Cardiac muscle cell (in vitro differentiated cells and primary cell): ENCODE measurements around the gene AUTS2. TPM values are rescaled to one million over a fixed set of nuclear protein-coding genes. Genes with fewer than 3 reads are reported as not detected.

Experiments used
- DNase-seq, 2 donors: peaks; one replicate each; pipeline versions ENCODE4 v3.0.0 to v3.0.0-alpha.2; 2010 to 2017; ENCODE audit warnings: low read depth in 1 of 2, low spot score in 1 of 2
- H3K27ac ChIP-seq: fragments of 200-600 bp; sonication (generic); 2 replicates; pipeline ENCODE4 v1.5.1; 2016
- H3K27me3 ChIP-seq: fragments of 200-600 bp; sonication (generic); 2 replicates; pipeline ENCODE4 v1.6.0; 2016; ENCODE audit warnings: control low read depth
- H3K36me3 ChIP-seq: fragments of 200-600 bp; sonication (generic); 2 replicates; pipeline ENCODE4 v1.5.1; 2016; ENCODE audit warnings: control low read depth
- H3K4me1 ChIP-seq: fragments of 200-600 bp; sonication (generic); 2 replicates; pipeline ENCODE4 v1.8.1; 2017; ENCODE audit warnings: low read depth, mild to moderate bottlenecking, mixed run types
- H3K4me3 ChIP-seq: fragments of 200-600 bp; sonication (generic); 2 replicates; pipeline ENCODE4 v1.5.1; 2016; ENCODE audit warnings: mild to moderate bottlenecking
- H3K9me3 ChIP-seq: fragments of 200-600 bp; sonication (generic); 2 replicates; pipeline ENCODE4 v1.5.1; 2017; ENCODE audit warnings: low read depth, mild to moderate bottlenecking, control low read depth
- polyA plus RNA-seq: library from polyadenylated mRNA; unstranded; fragments of >200 nt; fragmentation: Nextera tagmentation; extraction: Ambion mirVana; gene quantifications from 2 replicates; pipeline ENCODE4 v1.2.1, GENCODE V29; 2016
- total RNA-seq: library from RNA; depleted of rRNA; stranded (reverse); fragments of >200 nt; gene quantifications from 2 replicates; pipeline ENCODE4 v1.2.3, GENCODE V29; 2016
- TF ChIP-seq, protein P1 (sequence below): IDR thresholded peaks from 2 replicates; pipeline ENCODE4 v1.5.1; 2012; ENCODE audit warnings: low read depth, mild to moderate bottlenecking, low read length

AUTS2 gene
- total and polyA plus RNA-seq, 2 experiments from 2014 or later: 41.0 to 45.5 TPM

DNA sequence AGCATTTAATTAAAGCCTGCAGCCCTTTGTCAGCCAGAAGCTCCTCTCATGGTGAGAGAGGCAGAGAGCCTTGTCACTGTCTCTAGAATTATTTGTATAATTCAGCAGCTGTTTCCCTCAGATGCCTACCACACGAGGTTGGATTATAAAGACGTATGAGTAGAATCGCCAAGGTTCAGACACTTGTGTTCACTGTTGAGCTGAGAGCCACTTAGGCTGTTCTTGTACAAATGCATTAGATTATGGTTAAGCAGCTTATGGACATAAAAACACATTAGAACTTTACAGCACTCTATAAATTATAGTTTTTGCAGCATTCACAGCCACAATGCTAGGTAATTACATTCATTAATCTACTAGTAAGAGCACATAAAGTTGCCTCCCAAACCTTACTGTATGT, 282.6 kb downstream of the AUTS2 start:
- no peak for DNase-seq
- Histone ChIP-seq H3K27me3 (no peaks in the 10 kb centered on the region), H3K4me3 (no peak overlapping the region), H3K36me3 (no peaks in the 10 kb centered on the region), H3K9me3 (no peaks in the 10 kb centered on the region), H3K27ac (no peak overlapping the region), H3K4me1 (peaks cover 5% of the 10 kb centered on the region)
- TF ChIP-seq, protein P1, sequence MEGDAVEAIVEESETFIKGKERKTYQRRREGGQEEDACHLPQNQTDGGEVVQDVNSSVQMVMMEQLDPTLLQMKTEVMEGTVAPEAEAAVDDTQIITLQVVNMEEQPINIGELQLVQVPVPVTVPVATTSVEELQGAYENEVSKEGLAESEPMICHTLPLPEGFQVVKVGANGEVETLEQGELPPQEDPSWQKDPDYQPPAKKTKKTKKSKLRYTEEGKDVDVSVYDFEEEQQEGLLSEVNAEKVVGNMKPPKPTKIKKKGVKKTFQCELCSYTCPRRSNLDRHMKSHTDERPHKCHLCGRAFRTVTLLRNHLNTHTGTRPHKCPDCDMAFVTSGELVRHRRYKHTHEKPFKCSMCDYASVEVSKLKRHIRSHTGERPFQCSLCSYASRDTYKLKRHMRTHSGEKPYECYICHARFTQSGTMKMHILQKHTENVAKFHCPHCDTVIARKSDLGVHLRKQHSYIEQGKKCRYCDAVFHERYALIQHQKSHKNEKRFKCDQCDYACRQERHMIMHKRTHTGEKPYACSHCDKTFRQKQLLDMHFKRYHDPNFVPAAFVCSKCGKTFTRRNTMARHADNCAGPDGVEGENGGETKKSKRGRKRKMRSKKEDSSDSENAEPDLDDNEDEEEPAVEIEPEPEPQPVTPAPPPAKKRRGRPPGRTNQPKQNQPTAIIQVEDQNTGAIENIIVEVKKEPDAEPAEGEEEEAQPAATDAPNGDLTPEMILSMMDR: no peak

GRCh38 chr7:69882269-69882668, 284.0 kb downstream of the AUTS2 start:
- DNase-seq: no peak
- Histone ChIP-seq H3K4me3 (no peak overlapping the region), H3K9me3 (no peaks in the 10 kb centered on the region), H3K4me1 (peaks cover 5% of the 10 kb centered on the region), H3K27ac (no peak overlapping the region), H3K36me3 (no peaks in the 10 kb centered on the region), H3K27me3 (no peaks in the 10 kb centered on the region)
- TF ChIP-seq, protein P1: no peak

- Histone ChIP-seq H3K27ac (no peak overlapping the region), H3K36me3 (no peaks in the 10 kb centered on the region), H3K27me3 (no peaks in the 10 kb centered on the region), H3K4me3 (no peak overlapping the region), H3K9me3 (no peaks in the 10 kb centered on the region), H3K4me1 (peaks cover 5% of the 10 kb centered on the region)
- TF ChIP-seq, protein P1: no peak
- DNase-seq: no peak
Measured at GRCh38 chr7:69883399-69883891, 285.2 kb downstream of the AUTS2 start.

DNA sequence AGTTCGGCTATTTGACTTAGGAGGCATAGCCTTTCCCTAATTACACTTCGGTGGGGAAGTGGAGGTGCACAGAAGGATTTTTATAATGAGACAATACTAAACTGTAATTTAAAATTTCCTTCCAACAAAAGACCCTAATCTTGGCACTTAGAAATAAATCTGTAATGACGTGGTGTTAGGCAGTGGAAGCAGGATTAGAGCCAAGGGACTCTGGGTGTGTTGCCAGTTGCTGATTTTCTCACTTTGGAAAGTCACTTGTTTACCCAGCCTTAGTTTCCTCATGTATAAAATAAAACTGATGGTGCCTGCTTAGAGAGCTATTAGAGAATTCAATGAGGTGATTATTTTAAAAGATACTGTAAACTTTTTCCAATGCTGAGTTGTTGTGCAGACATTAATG, 287.2 kb downstream of the AUTS2 start:
- Histone ChIP-seq H3K36me3 (no peaks in the 10 kb centered on the region), H3K27ac (no peak overlapping the region), H3K27me3 (no peaks in the 10 kb centered on the region), H3K4me3 (no peak overlapping the region), H3K4me1 (peaks cover 5% of the 10 kb centered on the region), H3K9me3 (no peaks in the 10 kb centered on the region)
- no peak for DNase-seq
- TF ChIP-seq, protein P1: no peak

GRCh38 chr7:69889338-69889975, 291.2 kb downstream of the AUTS2 start:
- DNase-seq: no peak
- H3K27ac ChIP-seq: no peak overlapping the region

More at GRCh38 chr7:69889338-69889975, 291.2 kb downstream of the AUTS2 start:
- TF ChIP-seq, protein P1: no peak
- H3K27me3 ChIP-seq: no peaks in the 10 kb centered on the region
- peaks cover 9% of the 10 kb centered on the region for H3K4me1 ChIP-seq
- H3K4me3 ChIP-seq: no peak overlapping the region
- H3K9me3 ChIP-seq: no peaks in the 10 kb centered on the region
- H3K36me3 ChIP-seq: no peaks in the 10 kb centered on the region
